Measurements from ENCODE around the gene GNG2. TPM values are rescaled to one million over a fixed set of nuclear protein-coding genes. Genes with fewer than 3 reads are reported as not detected.

GNG2 gene
- total and polyA plus RNA-seq, 2 of the 8 experiments (the other 6 are each of a cell fraction or from before 2014, with no cell fraction given) = 8.2 to 17.9 TPM

- Histone ChIP-seq H2BK15ac (ENCODE audit: low read length) (no peak overlapping the region), H2BK120ac (replicated peaks; ENCODE audit: low read depth, low read length) (no peak overlapping the region), H3K4me2 (ENCODE audit: insufficient read depth in 1 of 2, low read depth in 2 of 2, low read length in 2 of 2) (no peak overlapping the region), H2BK20ac (ENCODE audit: low read length) (no peak overlapping the region), H3K23ac (ENCODE audit: insufficient read length) (no peak overlapping the region), H3K4me1 (replicated peaks in 1 of 4; ENCODE audit: control insufficient read depth in 3 of 4, insufficient read depth in 4 of 4, low read length in 3 of 4) (no peaks in the 10 kb centered on the region), H3K36me3 (ENCODE audit: control insufficient read depth in 2 of 4, insufficient read depth in 4 of 4, low read length in 3 of 4) (no peaks in the 10 kb centered on the region), H2AFZ (ENCODE audit: low read length) (no peak overlapping the region), H3K4me3 (ENCODE audit: extremely low read depth in 1 of 4, insufficient read depth in 2 of 4, low read depth in 3 of 4, low read length in 4 of 4) (no peak overlapping the region), H4K91ac (replicated peaks; ENCODE audit: insufficient read length, low read length) (no peak overlapping the region), H2AK5ac (ENCODE audit: low read depth, low read length) (no peak overlapping the region), H3K79me1 (ENCODE audit: low read depth, low read length) (no peaks in the 10 kb centered on the region), H2BK5ac (ENCODE audit: low read depth, low read length) (no peak overlapping the region), H2BK12ac (ENCODE audit: low read depth, low read length) (no peak overlapping the region), H3K4ac (replicated peaks; ENCODE audit: insufficient read length, low read depth, low read length) (no peak overlapping the region), H3K9me3 (ENCODE audit: insufficient read depth in 2 of 2, low read depth in 1 of 2, low read length in 1 of 2) (no peaks in the 10 kb centered on the region), H3K56ac (replicated peaks; ENCODE audit: insufficient read length, low read depth, low read length) (no peak overlapping the region), H3K23me2 (ENCODE audit: low read depth, low read length) (no peaks in the 10 kb centered on the region), H4K20me1 (replicated peaks in 1 of 2; ENCODE audit: control insufficient read depth in 1 of 2, insufficient read depth in 2 of 2, low read length in 2 of 2) (no peaks in the 10 kb centered on the region), H3K14ac (ENCODE audit: insufficient read length) (no peak overlapping the region), H3K27me3 (replicated peaks in 1 of 4; ENCODE audit: control insufficient read depth in 3 of 4, extremely low read depth in 1 of 4, insufficient read depth in 3 of 4, low read length in 3 of 4) (no peaks in the 10 kb centered on the region), H3K27ac (ENCODE audit: low read depth, low read length) (no peak overlapping the region), H3K18ac (ENCODE audit: extremely low read depth, low read length) (no peak overlapping the region), H3K9ac (replicated peaks in 1 of 4; ENCODE audit: extremely low read depth in 1 of 4, low read depth in 3 of 4, low read length in 3 of 4) (no peak overlapping the region), H4K5ac (ENCODE audit: insufficient read length, low read depth, low read length) (no peak overlapping the region), H4K8ac (ENCODE audit: extremely low read depth, insufficient read depth, low read length) (no peak overlapping the region), H3K79me2 (ENCODE audit: control insufficient read depth in 1 of 2, insufficient read depth in 2 of 2, low read length in 2 of 2) (no peaks in the 10 kb centered on the region)
- DNase-seq (ENCODE audit: low read depth in 1 of 2, low spot score in 2 of 2) (no peak), FAIRE-seq (no peak)
- WGBS, 2 experiments (ENCODE audit: extremely low coverage in 1 of 2, insufficient coverage in 1 of 2, insufficient read length in 1 of 2, insufficient replicate concordance in 2 of 2, low coverage in 1 of 2, low lambda C conversion rate in 2 of 2, missing lambda C conversion rate in 1 of 2) = 89% methylated on average over 6 of the region's 6 CpGs; no CpG with 5 or more reads in 1 of the 2 experiments
- ChIA-PET POLR2A (ENCODE audit: partially characterized antibody) (no interaction called here), CTCF (ENCODE audit: partially characterized antibody) (interaction anchor here (1.0 to 1.2 kb wide), 3 partner anchors 57 to 142 kb away, joined by 3 to 4 read pairs (median 3); no protein-coding TSS in a partner anchor)
- TF ChIP-seq SIN3A (conservative IDR thresholded peaks at IDR 0.05 in 1 of 2, IDR thresholded peaks at IDR 0.05 in 1 of 2; ENCODE audit: low read depth in 1 of 2, low read length in 2 of 2) (no peak), BACH1 (IDR thresholded peaks at IDR 0.05; ENCODE audit: low read length) (no peak), SP1 (IDR thresholded peaks at IDR 0.05; ENCODE audit: low read depth, low read length) (no peak), CBX5 (IDR thresholded peaks at IDR 0.05; ENCODE audit: low read depth, low read length) (no peak), HDAC2 (IDR thresholded peaks at IDR 0.05; ENCODE audit: borderline replicate concordance in 1 of 2, low read depth in 2 of 2, low read length in 2 of 2) (no peak), SIRT6 (IDR thresholded peaks at IDR 0.05; ENCODE audit: low read length) (no peak), KDM4A (IDR thresholded peaks at IDR 0.05; ENCODE audit: low read depth, low read length, severe bottlenecking) (no peak), ATF2 (IDR thresholded peaks at IDR 0.05; ENCODE audit: low read length) (no peak), BCL11A (IDR thresholded peaks at IDR 0.05; ENCODE audit: low read depth in 2 of 2, low read length in 2 of 2) (no peak), JUN (IDR thresholded peaks at IDR 0.05; ENCODE audit: low read depth, low read length) (no peak), POLR2A (IDR thresholded peaks at IDR 0.05; ENCODE audit: control extremely low read depth in 1 of 2, low read depth in 2 of 2, low read length in 2 of 2) (no peak), TBP (IDR thresholded peaks at IDR 0.05; ENCODE audit: low read depth, low read length) (no peak), ATF3 (IDR thresholded peaks at IDR 0.05; ENCODE audit: insufficient read depth, low read depth, low read length) (no peak)
These were observed 62.2 kb downstream of the GNG2 start for GRCh38 chr14:51922624-51923023.
